KMS-11 (cell line): ENCODE results near the gene ZFR.
A peak's percentile ranks its signal among the peaks of the same experiment; 100 is the strongest.

Source experiments
- H2AFZ ChIP-seq: fragments of 200-600 bp; sonication (generic); 2 replicates; pipeline ENCODE4 v1.6.1; 2016; ENCODE audit warnings: antibody characterized with exemption, mixed run types, low read depth
- H3K27ac ChIP-seq: fragments of 200-600 bp; sonication (generic); 2 replicates; pipeline ENCODE4 v1.6.1; 2016; ENCODE audit warnings: mild to moderate bottlenecking, mixed run types
- H3K27me3 ChIP-seq: fragments of 200-600 bp; sonication (generic); 2 replicates; pipeline ENCODE4 v1.6.1; 2017; ENCODE audit warnings: mild to moderate bottlenecking, low read depth, mixed run types, moderate library complexity; ENCODE audit not compliant: insufficient read depth
- H3K36me3 ChIP-seq: fragments of 200-600 bp; sonication (generic); 2 replicates; pipeline ENCODE4 v1.6.1; 2017; ENCODE audit warnings: mild to moderate bottlenecking, mixed run types; ENCODE audit not compliant: insufficient read depth
- H3K4me1 ChIP-seq: fragments of 200-600 bp; sonication (generic); 2 replicates; pipeline ENCODE4 v1.6.1; 2016; ENCODE audit warnings: mild to moderate bottlenecking, low read depth, mixed run types; ENCODE audit not compliant: poor library complexity, severe bottlenecking
- H3K4me2 ChIP-seq: fragments of 200-600 bp; sonication (generic); 2 replicates; pipeline ENCODE4 v1.7.0; 2016; ENCODE audit warnings: mild to moderate bottlenecking, mixed run types
- H3K4me3 ChIP-seq: fragments of 200-600 bp; sonication (generic); IDR thresholded peaks from 2 replicates; pipeline ENCODE4 v1.6.1; 2017; ENCODE audit warnings: low read depth, low read length, mixed read lengths; ENCODE audit not compliant: insufficient read depth
- H3K79me2 ChIP-seq: fragments of 200-600 bp; sonication (generic); 2 replicates; pipeline ENCODE4 v1.6.1; 2016; ENCODE audit warnings: low read depth, mixed run types; ENCODE audit not compliant: insufficient read depth
- H3K9ac ChIP-seq: fragments of 200-600 bp; sonication (generic); 2 replicates; pipeline ENCODE4 v1.6.1; 2016; ENCODE audit warnings: mild to moderate bottlenecking, mixed run types
- H4K20me1 ChIP-seq: fragments of 200-600 bp; sonication (generic); 2 replicates; pipeline ENCODE4 v1.6.1; 2016; ENCODE audit warnings: mild to moderate bottlenecking, mixed run types; ENCODE audit not compliant: insufficient read depth
- TF ChIP-seq, protein P1 (sequence below): fragments of 200-600 bp; sonication (generic); conservative IDR thresholded peaks from 2 replicates; pipeline ENCODE4 v1.6.1; 2017; ENCODE audit warnings: low read depth, mild to moderate bottlenecking, antibody characterized with exemption, low read length, moderate library complexity, mixed read lengths

The ZFR gene

DNA sequence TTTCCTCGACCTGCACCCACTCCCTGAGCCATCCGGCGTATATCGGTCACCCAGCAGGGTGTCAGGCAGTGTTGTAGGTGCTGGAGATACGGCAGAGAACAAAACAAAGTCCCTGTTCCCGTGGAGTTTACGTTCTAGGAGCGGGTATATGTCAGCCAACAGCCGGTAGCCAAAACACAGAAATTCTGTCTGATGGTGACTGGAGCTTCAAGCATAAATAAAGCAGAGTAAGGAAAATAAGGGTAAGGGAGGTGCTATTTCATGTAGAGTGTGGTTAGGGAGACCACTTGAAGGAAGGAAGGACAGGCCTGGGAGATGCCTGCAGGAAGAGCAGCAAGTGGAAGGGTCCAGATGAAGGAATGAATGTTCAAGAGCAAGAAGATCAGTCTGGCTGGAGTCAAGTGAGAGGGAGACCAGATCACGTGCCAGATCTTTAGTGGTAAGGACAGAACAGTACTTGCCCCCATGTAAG is 783 bp upstream of the ZFR start:
- no peak overlapping the region for H3K4me3 ChIP-seq
- peak overlapping the region; percentile 70; the same call in 1 of the 2 replicates for H2AFZ ChIP-seq
- peaks cover 34% of the 10 kb centered on the region for H3K4me1 ChIP-seq
- no peaks in the 10 kb centered on the region; the same call in 1 of the 2 replicates for H4K20me1 ChIP-seq
- TF ChIP-seq, protein P1, sequence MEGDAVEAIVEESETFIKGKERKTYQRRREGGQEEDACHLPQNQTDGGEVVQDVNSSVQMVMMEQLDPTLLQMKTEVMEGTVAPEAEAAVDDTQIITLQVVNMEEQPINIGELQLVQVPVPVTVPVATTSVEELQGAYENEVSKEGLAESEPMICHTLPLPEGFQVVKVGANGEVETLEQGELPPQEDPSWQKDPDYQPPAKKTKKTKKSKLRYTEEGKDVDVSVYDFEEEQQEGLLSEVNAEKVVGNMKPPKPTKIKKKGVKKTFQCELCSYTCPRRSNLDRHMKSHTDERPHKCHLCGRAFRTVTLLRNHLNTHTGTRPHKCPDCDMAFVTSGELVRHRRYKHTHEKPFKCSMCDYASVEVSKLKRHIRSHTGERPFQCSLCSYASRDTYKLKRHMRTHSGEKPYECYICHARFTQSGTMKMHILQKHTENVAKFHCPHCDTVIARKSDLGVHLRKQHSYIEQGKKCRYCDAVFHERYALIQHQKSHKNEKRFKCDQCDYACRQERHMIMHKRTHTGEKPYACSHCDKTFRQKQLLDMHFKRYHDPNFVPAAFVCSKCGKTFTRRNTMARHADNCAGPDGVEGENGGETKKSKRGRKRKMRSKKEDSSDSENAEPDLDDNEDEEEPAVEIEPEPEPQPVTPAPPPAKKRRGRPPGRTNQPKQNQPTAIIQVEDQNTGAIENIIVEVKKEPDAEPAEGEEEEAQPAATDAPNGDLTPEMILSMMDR = no peak
- H3K27me3 ChIP-seq = no peaks in the 10 kb centered on the region; the same call in 1 of the 2 replicates
- 0 out of 2 replicates have a peak, but pooled peaks cover 3% of the 10 kb centered on the region for H3K36me3 ChIP-seq
- peak overlapping the region; percentile 60 for H3K4me2 ChIP-seq
- H3K9ac ChIP-seq = no peak overlapping the region
- H3K79me2 ChIP-seq = peaks cover 34% of the 10 kb centered on the region
- H3K27ac ChIP-seq = no peak overlapping the region

DNA sequence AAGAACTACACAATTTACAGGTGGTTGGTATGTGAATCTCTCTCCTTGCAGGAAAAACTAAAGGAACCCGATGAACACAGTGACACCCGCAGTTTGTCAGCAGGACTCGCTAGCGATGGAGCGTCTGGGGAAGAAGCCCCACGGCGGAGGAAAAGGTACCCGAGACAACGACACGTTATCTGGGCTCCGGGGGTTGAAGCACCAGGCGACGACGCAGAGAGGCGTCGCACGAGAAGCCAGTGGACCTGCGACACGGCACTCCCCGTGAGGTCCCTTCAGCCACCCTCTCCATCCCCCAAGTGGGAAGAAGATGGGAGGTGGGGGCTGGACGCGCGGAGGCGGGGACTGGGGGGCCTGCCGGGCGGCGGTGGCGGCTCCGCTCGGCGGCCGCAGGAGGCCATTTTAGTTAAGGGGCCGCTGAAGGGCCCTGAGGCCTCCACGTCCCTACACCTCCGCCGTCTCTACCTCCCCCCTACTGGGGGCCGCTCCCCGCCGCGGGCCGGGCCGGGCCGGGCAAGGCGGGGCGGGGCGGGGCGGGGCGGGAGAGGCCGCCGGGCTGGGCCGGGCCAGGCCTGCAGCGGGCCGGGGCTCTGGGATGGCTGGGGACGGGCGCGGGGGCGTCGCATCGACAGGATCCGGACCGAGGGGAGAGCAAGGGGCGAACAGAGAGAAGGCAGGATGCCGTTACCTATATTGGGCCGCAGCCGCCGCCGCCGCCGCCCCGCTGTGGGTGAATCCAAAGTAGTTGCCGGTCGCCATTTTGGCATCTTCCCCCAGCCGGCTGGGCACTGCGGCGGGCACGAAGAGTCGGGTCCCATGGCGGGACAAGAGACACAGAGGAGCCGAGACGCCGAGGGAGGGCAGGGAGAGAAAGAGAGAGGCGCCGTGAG is 754 bp downstream of the ZFR start:
- H3K36me3 ChIP-seq = peaks cover 6% of the 10 kb centered on the region; the same call in 1 of the 2 replicates
- peaks cover 49% of the 10 kb centered on the region for H3K79me2 ChIP-seq
- peaks cover 44% of the 10 kb centered on the region for H3K4me1 ChIP-seq
- H3K27ac ChIP-seq = peak overlapping the region; percentile 80
- H3K4me3 ChIP-seq = no peak overlapping the region
- H2AFZ ChIP-seq = peak overlapping the region; percentile 70; the same call in 1 of the 2 replicates
- H4K20me1 ChIP-seq = peaks cover 5% of the 10 kb centered on the region; the same call in 1 of the 2 replicates
- H3K27me3 ChIP-seq = no peaks in the 10 kb centered on the region; the same call in 1 of the 2 replicates
- peak overlapping the region; percentile 89 for H3K9ac ChIP-seq
- TF ChIP-seq, protein P1 = no peak
- peak overlapping the region; percentile 91 for H3K4me2 ChIP-seq

DNA sequence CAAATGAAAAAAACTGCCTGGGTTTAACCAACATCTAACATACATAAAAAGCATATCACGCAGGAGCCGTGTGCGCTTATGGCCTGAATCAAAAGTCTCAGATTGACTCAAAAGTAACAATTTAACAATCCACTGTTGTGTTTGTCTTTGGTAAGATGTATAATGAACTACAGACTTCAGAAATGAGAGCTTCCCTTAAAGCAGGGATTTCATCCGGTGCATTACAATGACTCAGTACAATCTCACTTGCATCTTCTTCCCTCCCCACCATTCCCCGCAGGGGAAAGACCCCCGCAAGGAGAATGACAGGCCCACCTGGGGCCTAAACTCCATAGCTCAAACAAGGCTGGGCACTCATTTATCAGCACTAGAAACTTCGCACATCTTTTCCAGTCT is 1.4 kb downstream of the ZFR start:
- H3K4me2 ChIP-seq = peak overlapping the region; percentile 91
- peak overlapping the region; percentile 71; the same call in 1 of the 2 replicates for H3K9ac ChIP-seq
- peaks cover 47% of the 10 kb centered on the region for H3K4me1 ChIP-seq
- no peaks in the 10 kb centered on the region; the same call in 1 of the 2 replicates for H3K27me3 ChIP-seq
- peaks cover 56% of the 10 kb centered on the region for H3K79me2 ChIP-seq
- no peak overlapping the region for H3K4me3 ChIP-seq
- peaks cover 10% of the 10 kb centered on the region; the same call in 1 of the 2 replicates for H4K20me1 ChIP-seq
- H2AFZ ChIP-seq = no peak overlapping the region
- TF ChIP-seq, protein P1 = no peak
- H3K36me3 ChIP-seq = peaks cover 9% of the 10 kb centered on the region; the same call in 1 of the 2 replicates
- H3K27ac ChIP-seq = peak overlapping the region; percentile 80

DNA sequence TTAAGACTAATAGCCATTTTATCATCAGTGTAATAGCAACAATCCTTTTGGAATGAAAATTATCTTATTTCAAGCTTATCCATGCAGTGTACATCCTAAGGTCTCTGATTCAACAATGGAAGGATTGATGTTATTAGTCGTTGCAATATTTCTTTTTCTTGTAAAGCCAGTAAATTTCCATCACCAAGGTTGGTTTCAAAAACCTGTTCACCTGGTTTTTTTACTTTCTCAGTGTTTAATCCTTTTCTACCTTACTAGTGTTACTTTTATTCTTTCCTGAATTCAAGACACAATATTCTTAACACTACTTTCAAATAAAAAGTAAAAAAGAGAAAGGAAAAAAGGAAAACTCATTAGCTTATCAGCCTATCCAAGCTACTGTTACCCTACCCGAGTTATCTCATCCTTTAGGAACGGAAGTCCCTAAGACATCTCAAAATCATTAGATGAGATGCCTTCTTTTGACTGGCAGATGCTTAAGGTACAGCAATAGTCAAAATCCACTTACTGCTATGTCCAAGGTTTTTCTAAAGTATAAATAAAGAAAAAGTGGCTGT is 5.4 kb downstream of the ZFR start:
- Histone ChIP-seq H4K20me1 (peaks cover 37% of the 10 kb centered on the region), H3K4me1 (peaks cover 68% of the 10 kb centered on the region), H3K79me2 (peaks cover 96% of the 10 kb centered on the region)

More for the DNA sequence above, 5.4 kb downstream of the ZFR start:
- H3K4me3 ChIP-seq = no peak overlapping the region
- no peak overlapping the region for H3K9ac ChIP-seq
- H3K27me3 ChIP-seq = no peaks in the 10 kb centered on the region
- no peak overlapping the region for H2AFZ ChIP-seq
- TF ChIP-seq, protein P1 = no peak
- peaks cover 9% of the 10 kb centered on the region; the same call in 1 of the 2 replicates for H3K36me3 ChIP-seq
- H3K27ac ChIP-seq = no peak overlapping the region
- no peak overlapping the region for H3K4me2 ChIP-seq
